ENCODE data around the gene NPC1.

- TF ChIP-seq SAP30 (IDR thresholded peaks at IDR 0.05; ENCODE audit: insufficient read depth, insufficient replicate concordance, low read length), result no peak
- TF ChIP-seq, protein P1, sequence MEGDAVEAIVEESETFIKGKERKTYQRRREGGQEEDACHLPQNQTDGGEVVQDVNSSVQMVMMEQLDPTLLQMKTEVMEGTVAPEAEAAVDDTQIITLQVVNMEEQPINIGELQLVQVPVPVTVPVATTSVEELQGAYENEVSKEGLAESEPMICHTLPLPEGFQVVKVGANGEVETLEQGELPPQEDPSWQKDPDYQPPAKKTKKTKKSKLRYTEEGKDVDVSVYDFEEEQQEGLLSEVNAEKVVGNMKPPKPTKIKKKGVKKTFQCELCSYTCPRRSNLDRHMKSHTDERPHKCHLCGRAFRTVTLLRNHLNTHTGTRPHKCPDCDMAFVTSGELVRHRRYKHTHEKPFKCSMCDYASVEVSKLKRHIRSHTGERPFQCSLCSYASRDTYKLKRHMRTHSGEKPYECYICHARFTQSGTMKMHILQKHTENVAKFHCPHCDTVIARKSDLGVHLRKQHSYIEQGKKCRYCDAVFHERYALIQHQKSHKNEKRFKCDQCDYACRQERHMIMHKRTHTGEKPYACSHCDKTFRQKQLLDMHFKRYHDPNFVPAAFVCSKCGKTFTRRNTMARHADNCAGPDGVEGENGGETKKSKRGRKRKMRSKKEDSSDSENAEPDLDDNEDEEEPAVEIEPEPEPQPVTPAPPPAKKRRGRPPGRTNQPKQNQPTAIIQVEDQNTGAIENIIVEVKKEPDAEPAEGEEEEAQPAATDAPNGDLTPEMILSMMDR (IDR thresholded peaks at IDR 0.05; ENCODE audit: control extremely low read depth in 1 of 3, insufficient read depth in 1 of 3, low read depth in 1 of 3, low read length in 3 of 3), result no peak
- no peak for TF ChIP-seq YY1 (IDR thresholded peaks at IDR 0.05; ENCODE audit: low read depth, low read length)
- TF ChIP-seq SP2 (IDR thresholded peaks at IDR 0.05; ENCODE audit: low read length), result no peak
- TF ChIP-seq RBBP5 (IDR thresholded peaks at IDR 0.05; ENCODE audit: borderline replicate concordance, low read depth, low read length), result no peak
- no peak for TF ChIP-seq CBX5 (IDR thresholded peaks at IDR 0.05; ENCODE audit: low read depth, low read length)
- no peak for TF ChIP-seq POLR2A (IDR thresholded peaks at IDR 0.05; ENCODE audit: control extremely low read depth in 1 of 2, low read depth in 2 of 2, low read length in 2 of 2)
- no peak for TF ChIP-seq SUZ12 (IDR thresholded peaks at IDR 0.05; ENCODE audit: low read length)
Observed at GRCh38 chr18:23623040-23623439, 36.7 kb upstream of the NPC1 start.

Data from H1 (cell line).